Keratinocyte (primary cell): ENCODE data around the gene ANXA1. TPM values are rescaled to one million over a fixed set of nuclear protein-coding genes. Genes with fewer than 3 reads are reported as not detected.

ENCODE experiments used
- DNase-seq: peaks from one replicate; pipeline ENCODE4 v3.0.0-alpha.2; 2011; ENCODE audit warnings: low read depth, missing footprints, low spot score
- FAIRE-seq: peaks from 2 replicates; lab custom pipeline; 2011; peaks lifted over from hg19 to GRCh38; lab: Jason Lieb, UNC
- H2AFZ ChIP-seq: 2 replicates; pipeline ENCODE4 v1.6.0; 2012; ENCODE audit warnings: low read length, control low read depth, inconsistent platforms; ENCODE audit not compliant: control insufficient read depth
- H3K27ac ChIP-seq: 2 replicates; pipeline ENCODE4 v1.5.1; 2011; ENCODE audit warnings: low read length; ENCODE audit not compliant: control insufficient read depth, insufficient read depth
- H3K27me3 ChIP-seq: 3 replicates; pipeline ENCODE4 v1.6.0; 2011; ENCODE audit warnings: low read length; ENCODE audit not compliant: control insufficient read depth, insufficient read depth; ENCODE audit errors: extremely low read depth
- H3K36me3 ChIP-seq, 2 experiments: 2 replicates in 1 of 2; 3 replicates in 1 of 2; pipeline ENCODE4 v1.5.1; 2011; ENCODE audit warnings: low read length in 2 of 2, mild to moderate bottlenecking in 1 of 2; ENCODE audit not compliant: control insufficient read depth in 2 of 2, insufficient read depth in 2 of 2; ENCODE audit errors: extremely low read depth in 1 of 2
- H3K4me1 ChIP-seq: 3 replicates; pipeline ENCODE4 v1.5.1; 2011; ENCODE audit warnings: low read length; ENCODE audit not compliant: control insufficient read depth, insufficient read depth; ENCODE audit errors: extremely low read depth
- H3K4me2 ChIP-seq: 3 replicates; pipeline ENCODE4 v1.6.0; 2011; ENCODE audit warnings: low read depth, low read length; ENCODE audit not compliant: control insufficient read depth, insufficient read depth; ENCODE audit errors: extremely low read depth
- H3K4me3 ChIP-seq, 3 experiments: fragments of 200-600 bp in 1 of 3; sonication (generic) in 1 of 3; 2 replicates in 2 of 3; 3 replicates in 1 of 3; pipeline ENCODE4 v1.5.1; 2011 to 2016; ENCODE audit warnings: low read length in 3 of 3, mild to moderate bottlenecking in 3 of 3, control low read depth in 2 of 3, inconsistent platforms in 1 of 3, low read depth in 1 of 3, mixed read lengths in 1 of 3, mixed run types in 1 of 3, moderate library complexity in 1 of 3; ENCODE audit not compliant: control insufficient read depth in 2 of 3, insufficient read depth in 2 of 3; ENCODE audit errors: extremely low read depth in 1 of 3
- H3K79me2 ChIP-seq: 2 replicates; pipeline ENCODE4 v1.6.0; 2012; ENCODE audit warnings: low read length; ENCODE audit not compliant: control insufficient read depth, insufficient read depth
- H3K9ac ChIP-seq: 3 replicates; pipeline ENCODE4 v1.6.0; 2011; ENCODE audit warnings: low read length; ENCODE audit not compliant: control insufficient read depth, insufficient read depth; ENCODE audit errors: extremely low read depth
- H3K9me1 ChIP-seq: 3 replicates; pipeline ENCODE4 v1.6.0; 2011; ENCODE audit warnings: low read length; ENCODE audit not compliant: control insufficient read depth, insufficient read depth; ENCODE audit errors: extremely low read depth
- H3K9me3 ChIP-seq: 2 replicates; pipeline ENCODE4 v1.5.1; 2012; ENCODE audit warnings: low read depth, low read length; ENCODE audit not compliant: control insufficient read depth
- H4K20me1 ChIP-seq: 3 replicates; pipeline ENCODE4 v1.6.0; 2011; ENCODE audit warnings: low read length; ENCODE audit not compliant: control insufficient read depth, insufficient read depth; ENCODE audit errors: extremely low read depth
- EZH2 ChIP-seq: IDR thresholded peaks from one replicate; pipeline ENCODE4 v1.6.1; 2012; ENCODE audit warnings: inconsistent platforms, mild to moderate bottlenecking, low read length, moderate library complexity
- dilution Hi-C: fragments of 300-500 bp; cut with MboI; formaldehyde crosslinking; loops from one replicate; pipeline ENCODE4 v1.7.0; 2020; ENCODE audit warnings: low sequenced_read_pairs; ENCODE audit not compliant: extremely low pct_ligation_motif_present
- polyA plus RNA-seq, 5 experiments: library from polyadenylated mRNA; depleted of rRNA in 3 of 5; stranded (reverse) in 3 of 5; stranded (forward) in 1 of 5; unstranded in 1 of 5; fragments of >200 nt; gene quantifications; 1 replicate in 1 of 5; 2 replicates in 3 of 5; 3 replicates in 1 of 5; pipeline versions ENCODE4 v1.2.1 to v1.2.3, GENCODE V29; 2011 to 2012; ENCODE audit warnings: missing spikeins in 2 of 5, low read depth in 1 of 5, low replicate concordance in 1 of 5
- TF ChIP-seq, protein P1 (sequence below), 3 experiments: IDR thresholded peaks in 1 of 3; conservative IDR thresholded peaks in 1 of 3; optimal IDR thresholded peaks in 1 of 3; 2 replicates in 2 of 3; 3 replicates in 1 of 3; pipeline versions ENCODE3 to v1.5.1; 2011; ENCODE audit warnings: low read length in 3 of 3, mild to moderate bottlenecking in 3 of 3, moderate library complexity in 2 of 3, control low read depth in 1 of 3, inconsistent platforms in 1 of 3; ENCODE audit not compliant: insufficient read depth in 2 of 3; ENCODE audit errors: extremely low read depth in 1 of 3

Gene ANXA1
- polyA plus RNA-seq, 1 donor (not counting 4 experiments of a cell fraction or from before 2014, with no cell fraction given), result 1,449 TPM

DNA sequence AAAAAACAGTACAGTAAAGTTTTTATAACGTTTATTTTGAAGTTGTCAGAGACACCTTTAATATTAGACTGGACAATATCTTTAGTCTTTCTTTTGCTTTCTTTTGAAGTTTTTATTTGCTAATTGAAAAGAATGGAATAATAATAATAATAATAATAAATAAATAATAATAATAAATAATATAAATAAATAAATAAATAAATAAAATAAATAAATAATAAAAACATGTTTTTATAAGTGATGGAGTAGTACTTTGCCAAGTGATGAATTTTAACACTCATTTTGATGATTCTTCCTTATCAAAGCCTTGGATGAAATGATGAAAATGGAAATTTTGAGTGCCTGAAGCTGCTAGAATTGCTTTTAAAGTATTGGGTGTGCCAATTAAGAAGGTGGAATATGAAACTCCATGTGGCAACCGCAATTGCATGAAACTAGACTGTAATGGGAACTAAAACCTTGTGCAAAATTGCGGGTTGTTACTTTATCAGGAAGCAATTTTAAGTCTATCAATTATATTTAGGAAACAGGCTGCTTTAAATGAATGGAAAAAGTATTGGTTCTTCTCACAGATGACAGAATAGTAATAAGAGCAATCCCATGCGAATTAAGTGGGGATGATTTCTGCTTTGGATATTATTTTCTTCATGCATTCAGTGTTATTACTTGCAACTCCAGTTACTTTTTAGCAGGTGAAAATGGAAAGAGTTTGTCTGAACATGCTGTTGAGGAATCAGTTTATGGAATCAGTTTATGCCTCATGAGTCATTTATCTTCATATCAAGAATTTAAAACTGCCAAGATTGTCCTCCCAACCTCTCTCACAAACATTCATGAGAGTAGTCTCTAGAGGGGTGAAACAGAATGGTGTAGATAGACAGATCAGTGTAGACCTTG, 4.6 kb downstream of the ANXA1 start:
- FAIRE-seq, result peak; percentile 72
- H3K4me3 ChIP-seq, result peak overlapping the region in 2 of 3 experiments; percentile 94 to 98
- H4K20me1 ChIP-seq, result peaks cover 22% of the 10 kb centered on the region
- no peak overlapping the region for H2AFZ ChIP-seq
- peaks cover 14 to 51% of the 10 kb centered on the region in 2 experiments for H3K36me3 ChIP-seq
- no peaks in the 10 kb centered on the region for H3K27me3 ChIP-seq
- no peak for DNase-seq
- peak overlapping the region; percentile 23 for H3K9ac ChIP-seq
- H3K79me2 ChIP-seq, result peaks cover 71% of the 10 kb centered on the region
- H3K9me3 ChIP-seq, result no peaks in the 10 kb centered on the region
- H3K27ac ChIP-seq, result peak overlapping the region; percentile 97
- no peaks in the 10 kb centered on the region for H3K9me1 ChIP-seq
- dilution Hi-C loops, result no loop called here
- no peak for TF ChIP-seq EZH2
- TF ChIP-seq, protein P1, sequence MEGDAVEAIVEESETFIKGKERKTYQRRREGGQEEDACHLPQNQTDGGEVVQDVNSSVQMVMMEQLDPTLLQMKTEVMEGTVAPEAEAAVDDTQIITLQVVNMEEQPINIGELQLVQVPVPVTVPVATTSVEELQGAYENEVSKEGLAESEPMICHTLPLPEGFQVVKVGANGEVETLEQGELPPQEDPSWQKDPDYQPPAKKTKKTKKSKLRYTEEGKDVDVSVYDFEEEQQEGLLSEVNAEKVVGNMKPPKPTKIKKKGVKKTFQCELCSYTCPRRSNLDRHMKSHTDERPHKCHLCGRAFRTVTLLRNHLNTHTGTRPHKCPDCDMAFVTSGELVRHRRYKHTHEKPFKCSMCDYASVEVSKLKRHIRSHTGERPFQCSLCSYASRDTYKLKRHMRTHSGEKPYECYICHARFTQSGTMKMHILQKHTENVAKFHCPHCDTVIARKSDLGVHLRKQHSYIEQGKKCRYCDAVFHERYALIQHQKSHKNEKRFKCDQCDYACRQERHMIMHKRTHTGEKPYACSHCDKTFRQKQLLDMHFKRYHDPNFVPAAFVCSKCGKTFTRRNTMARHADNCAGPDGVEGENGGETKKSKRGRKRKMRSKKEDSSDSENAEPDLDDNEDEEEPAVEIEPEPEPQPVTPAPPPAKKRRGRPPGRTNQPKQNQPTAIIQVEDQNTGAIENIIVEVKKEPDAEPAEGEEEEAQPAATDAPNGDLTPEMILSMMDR (optimal IDR thresholded peaks at IDR 0.05 in 1 of 3, IDR thresholded peaks at IDR 0.05 in 1 of 3, conservative IDR thresholded peaks at IDR 0.05 in 1 of 3; ENCODE audit: extremely low read depth in 1 of 3, insufficient read depth in 2 of 3, low read length in 3 of 3), result no peak
- peaks cover 31% of the 10 kb centered on the region for H3K4me1 ChIP-seq
- H3K4me2 ChIP-seq, result peak overlapping the region; percentile 84

DNA sequence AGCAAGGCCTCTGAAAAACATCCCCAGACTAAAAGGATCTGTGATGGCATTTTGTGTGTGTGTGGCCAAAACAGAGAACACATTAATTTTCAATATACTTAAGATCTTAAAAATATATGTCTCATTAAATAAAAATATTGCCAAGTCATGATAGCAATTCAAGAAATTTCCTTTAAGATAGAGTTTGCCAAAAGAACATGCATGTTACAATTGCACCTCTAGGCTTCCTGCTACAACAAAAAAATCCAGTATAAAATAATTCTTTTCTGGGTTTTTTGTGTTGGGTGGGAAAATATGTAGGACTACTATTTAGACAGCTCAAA, 5.2 kb downstream of the ANXA1 start:
- Histone ChIP-seq H3K9me1 (no peaks in the 10 kb centered on the region), H3K4me2 (peak overlapping the region; percentile 57), H3K36me3 (peaks cover 14 to 54% of the 10 kb centered on the region in 2 experiments), H3K27ac (peak overlapping the region; percentile 48), H3K4me3 (peak overlapping the region in 1 of 3 experiments; percentile 47), H4K20me1 (peaks cover 22% of the 10 kb centered on the region), H3K79me2 (peaks cover 73% of the 10 kb centered on the region), H3K9me3 (no peaks in the 10 kb centered on the region), H3K27me3 (no peaks in the 10 kb centered on the region), H3K9ac (peak overlapping the region; percentile 23), H2AFZ (no peak overlapping the region), H3K4me1 (peaks cover 30% of the 10 kb centered on the region)
- no peak for TF ChIP-seq EZH2
- TF ChIP-seq, protein P1 (optimal IDR thresholded peaks at IDR 0.05 in 1 of 3, IDR thresholded peaks at IDR 0.05 in 1 of 3, conservative IDR thresholded peaks at IDR 0.05 in 1 of 3; ENCODE audit: extremely low read depth in 1 of 3, insufficient read depth in 2 of 3, low read length in 3 of 3), result no peak
- DNase-seq, result no peak
- no peak for FAIRE-seq
- dilution Hi-C loops, result no loop called here
